ENCODE measurements around the gene ING4. TPM values are rescaled to one million over a fixed set of nuclear protein-coding genes. Genes with fewer than 3 reads are reported as not detected.

ING4 gene
- total and polyA plus RNA-seq, 12 donors = 22.6 to 87.6 (median 41.3) TPM

DNA sequence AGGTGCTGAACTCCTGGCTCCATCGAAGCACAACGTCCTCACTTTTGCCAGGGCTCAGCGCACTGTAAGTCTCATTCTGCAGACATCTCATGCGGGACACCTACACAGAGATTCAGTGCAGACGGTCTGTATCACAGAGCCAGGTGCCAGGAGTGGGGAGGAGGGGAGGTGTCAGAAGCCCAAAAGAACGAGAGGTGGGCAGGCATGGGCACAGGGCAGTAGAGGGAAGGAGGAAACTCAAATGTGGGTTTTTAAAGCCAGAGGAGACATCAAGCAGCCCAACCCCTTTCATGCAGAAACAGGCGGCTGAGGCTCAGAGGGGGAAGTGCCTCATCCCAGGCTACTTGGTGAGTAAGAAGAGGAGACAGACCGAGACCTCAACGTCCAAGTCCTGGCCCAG, 24.6 kb downstream of the ING4 start:
- TF ChIP-seq POLR2A (IDR thresholded peaks at IDR 0.05) = no peak
- TF ChIP-seq, protein P1, sequence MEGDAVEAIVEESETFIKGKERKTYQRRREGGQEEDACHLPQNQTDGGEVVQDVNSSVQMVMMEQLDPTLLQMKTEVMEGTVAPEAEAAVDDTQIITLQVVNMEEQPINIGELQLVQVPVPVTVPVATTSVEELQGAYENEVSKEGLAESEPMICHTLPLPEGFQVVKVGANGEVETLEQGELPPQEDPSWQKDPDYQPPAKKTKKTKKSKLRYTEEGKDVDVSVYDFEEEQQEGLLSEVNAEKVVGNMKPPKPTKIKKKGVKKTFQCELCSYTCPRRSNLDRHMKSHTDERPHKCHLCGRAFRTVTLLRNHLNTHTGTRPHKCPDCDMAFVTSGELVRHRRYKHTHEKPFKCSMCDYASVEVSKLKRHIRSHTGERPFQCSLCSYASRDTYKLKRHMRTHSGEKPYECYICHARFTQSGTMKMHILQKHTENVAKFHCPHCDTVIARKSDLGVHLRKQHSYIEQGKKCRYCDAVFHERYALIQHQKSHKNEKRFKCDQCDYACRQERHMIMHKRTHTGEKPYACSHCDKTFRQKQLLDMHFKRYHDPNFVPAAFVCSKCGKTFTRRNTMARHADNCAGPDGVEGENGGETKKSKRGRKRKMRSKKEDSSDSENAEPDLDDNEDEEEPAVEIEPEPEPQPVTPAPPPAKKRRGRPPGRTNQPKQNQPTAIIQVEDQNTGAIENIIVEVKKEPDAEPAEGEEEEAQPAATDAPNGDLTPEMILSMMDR (IDR thresholded peaks at IDR 0.05) = no peak
- WGBS, 4 donors = 74 to 79% (median 77%) methylated on average over 7 to 9 of the region's 9 CpGs
- Histone ChIP-seq H3K4me3 (no peak overlapping the region), H3K27ac (peak overlapping the region in 1 of 5 donors; percentile 56), H3K4me1 (replicated peaks in 1 of 2) (no peaks in the 10 kb centered on the region), H3K9me3 (replicated peaks in 1 of 3) (no peaks in the 10 kb centered on the region), H3K36me3 (replicated peaks in 1 of 2) (no peaks in the 10 kb centered on the region), H3K27me3 (no peaks in the 10 kb centered on the region)
- DNase-seq = peak in 1 of 7 donors; percentile 30
- intact Hi-C loops (cut with DNase I) = loop anchor here in 1 of 2 donors (2.0 kb wide), 1 partner anchor 14 kb away; no protein-coding TSS in a partner anchor

DNA sequence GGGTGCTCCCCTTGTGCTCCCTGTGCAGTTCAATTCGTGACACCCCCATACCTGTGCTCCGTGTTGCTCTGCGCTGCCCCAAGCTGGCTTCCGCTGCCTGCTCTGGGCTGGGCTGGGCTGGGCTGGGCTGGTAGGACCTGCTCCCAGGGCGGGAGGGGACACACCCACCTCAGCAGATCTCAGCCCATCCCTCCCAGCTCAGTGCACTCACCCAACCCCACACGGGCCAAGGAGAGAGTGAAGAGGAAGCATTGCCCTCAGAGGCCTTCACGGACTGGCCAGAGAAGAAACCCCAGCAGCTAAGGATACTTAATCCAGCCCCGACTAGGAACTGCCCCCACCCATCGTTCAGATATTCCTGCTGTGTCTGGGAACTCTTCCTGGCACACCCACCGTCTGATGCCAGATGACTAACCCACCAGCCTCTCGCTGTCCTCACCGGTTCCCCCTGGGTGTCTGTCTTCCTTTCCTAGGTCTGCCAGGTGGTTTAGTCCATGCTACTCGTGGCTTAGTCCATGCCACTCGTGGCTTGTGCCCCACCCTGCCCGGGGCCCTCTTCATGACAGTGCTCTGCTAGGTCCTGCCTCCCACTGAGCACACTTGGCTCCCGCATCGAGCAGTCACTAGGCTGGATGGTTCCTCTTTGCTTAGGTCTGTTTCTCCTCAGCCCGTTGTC, 26.9 kb downstream of the ING4 start, which contains the start of gene LPAR5:
TSS of gene LPAR5 (minus strand) at position 104 of the 676 bp plus-strand sequence. CDS start 14,711 bp downstream, outside the sequence.
- no peaks in the 10 kb centered on the region for H3K9me3 ChIP-seq (replicated peaks in 1 of 3)
- H3K36me3 ChIP-seq (replicated peaks in 1 of 2) = no peaks in the 10 kb centered on the region
- peak in 3 of 7 donors; percentile 23 to 43 (median 33) for DNase-seq
- TF ChIP-seq, protein P1 (IDR thresholded peaks at IDR 0.05) = no peak
- TF ChIP-seq POLR2A (IDR thresholded peaks at IDR 0.05) = peak in 1 of 2 donors; percentile 6
- H3K27me3 ChIP-seq = no peaks in the 10 kb centered on the region
- 59 to 64% (median 61%) methylated on average over 14 to 18 of the region's 18 CpGs for WGBS, 4 donors
- intact Hi-C loops (cut with DNase I) = no loop called here
- peak within 1 kb of the TSS in 2 of 5 donors; percentile 59 to 69 for H3K27ac ChIP-seq
- H3K4me1 ChIP-seq (replicated peaks in 1 of 2) = peaks cover 0 to 7% of the 10 kb centered on the region in 2 donors
- no peak within 1 kb of the TSS for H3K4me3 ChIP-seq

DNA sequence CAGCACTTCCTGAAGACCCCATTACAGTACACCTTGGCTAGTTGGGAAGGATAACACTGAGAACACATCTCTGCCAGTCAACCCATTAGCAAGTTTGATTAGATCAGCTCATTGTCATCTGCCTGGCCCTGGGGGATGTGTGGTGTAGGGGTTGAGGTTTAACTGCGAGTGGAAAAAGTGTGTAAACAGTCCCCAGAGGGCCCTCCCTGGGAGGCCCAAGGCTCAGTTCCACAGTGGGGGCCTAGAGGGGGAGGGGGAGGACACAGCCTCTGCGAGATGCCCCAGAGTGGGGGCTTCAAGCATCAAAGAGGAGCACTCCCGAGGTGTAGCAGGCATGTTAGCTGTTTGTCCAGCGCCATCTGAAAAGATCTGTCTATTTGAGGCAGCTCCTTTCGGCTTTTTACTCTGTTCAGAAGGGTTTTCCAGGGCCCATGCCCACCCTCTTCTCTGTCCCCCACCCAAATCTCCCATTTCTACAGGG, 27.5 kb downstream of the ING4 start:
- TF ChIP-seq, protein P1 (IDR thresholded peaks at IDR 0.05) = no peak
- TF ChIP-seq POLR2A (IDR thresholded peaks at IDR 0.05) = no peak
- H3K4me3 ChIP-seq = no peak overlapping the region
- H3K36me3 ChIP-seq (replicated peaks in 1 of 2) = no peaks in the 10 kb centered on the region
- no peaks in the 10 kb centered on the region for H3K27me3 ChIP-seq
- intact Hi-C loops (cut with DNase I) = no loop called here
- H3K9me3 ChIP-seq (replicated peaks in 1 of 3) = no peaks in the 10 kb centered on the region
- H3K4me1 ChIP-seq (replicated peaks in 1 of 2) = peaks cover 0 to 7% of the 10 kb centered on the region in 2 donors
- WGBS, 4 donors = 46 to 79% (median 65%) methylated on average over 4 to 5 of the region's 5 CpGs
- peak overlapping the region in 2 of 5 donors; percentile 59 to 69 for H3K27ac ChIP-seq
- DNase-seq = no peak

DNA sequence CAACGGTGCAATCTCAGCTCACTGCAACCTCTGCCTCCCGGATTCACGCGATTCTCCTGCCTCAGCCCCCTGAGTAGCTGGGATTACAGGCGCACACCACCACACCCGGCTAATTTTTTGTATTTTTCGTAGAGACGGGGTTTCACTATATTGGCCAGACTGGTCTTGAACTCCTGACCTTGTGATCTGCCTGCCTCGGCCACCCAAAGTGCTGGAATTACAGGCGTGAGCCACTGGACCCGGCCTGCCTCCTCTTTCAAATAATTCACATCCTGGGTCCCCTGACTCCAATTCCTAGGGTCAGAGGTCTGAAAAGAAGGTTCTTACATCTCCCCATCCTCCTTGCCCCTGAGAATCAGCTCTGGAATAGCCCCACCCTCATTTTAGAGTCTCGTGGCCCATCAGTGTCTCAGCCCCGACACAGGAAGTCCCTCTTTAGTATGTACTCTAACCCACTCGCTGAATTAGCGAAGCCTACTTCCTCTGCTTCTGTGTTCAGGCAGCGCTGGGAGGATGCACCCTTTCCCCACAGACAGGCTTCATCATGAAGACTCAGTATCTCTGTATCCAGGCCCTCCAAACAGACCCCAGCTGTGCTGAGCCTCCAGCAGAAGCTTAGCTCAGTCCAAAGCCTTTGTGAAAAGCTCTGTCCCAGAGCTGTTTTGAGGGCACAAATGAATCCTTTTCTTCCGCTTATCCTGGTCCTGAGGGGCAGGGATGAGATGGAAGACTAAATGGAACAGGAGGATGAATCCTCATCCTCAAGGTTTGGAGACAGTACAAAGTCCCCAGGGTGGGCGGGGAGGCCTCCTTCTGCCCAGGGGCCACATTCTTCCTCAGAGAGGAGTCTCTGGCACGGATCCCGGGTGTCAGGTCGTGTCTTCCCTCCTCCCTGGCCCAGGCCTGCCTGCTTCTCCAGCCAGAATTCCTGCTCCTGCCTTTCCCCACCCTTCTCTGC, 30.6 kb downstream of the ING4 start:
- Histone ChIP-seq H3K36me3 (replicated peaks in 1 of 2) (no peaks in the 10 kb centered on the region), H3K27me3 (no peaks in the 10 kb centered on the region), H3K4me1 (replicated peaks in 1 of 2) (peaks cover 0 to 7% of the 10 kb centered on the region in 2 donors), H3K4me3 (no peak overlapping the region), H3K27ac (peak overlapping the region in 2 of 5 donors; percentile 47 to 56), H3K9me3 (replicated peaks in 1 of 3) (no peaks in the 10 kb centered on the region)
- 47 to 63% (median 54%) methylated on average over 21 of the region's 21 CpGs for WGBS, 4 donors
- DNase-seq = peak in 1 of 7 donors; percentile 36
- TF ChIP-seq POLR2A (IDR thresholded peaks at IDR 0.05) = no peak
- TF ChIP-seq, protein P1 (IDR thresholded peaks at IDR 0.05) = no peak
- intact Hi-C loops (cut with DNase I) = no loop called here

All from adrenal gland (tissue), 12 donors.